GM12872 (cell line): ENCODE results near the gene CDC40.

ENCODE experiments used
- CTCF ChIP-seq: IDR thresholded peaks from 3 replicates; pipeline ENCODE4 v1.5.1; 2011; ENCODE audit warnings: low read depth, mild to moderate bottlenecking, low read length, moderate library complexity; ENCODE audit not compliant: insufficient read depth

CDC40 gene

GRCh38 chr6:110180228-110181008, at the start of gene CDC40:
Gene CDC40, plus strand, starts transcription at chr6:110180427. Its CDS starts 18 bp downstream, at chr6:110180445.
- TF ChIP-seq CTCF, result no peak

GRCh38 chr6:110137924-110138887, 42.0 kb upstream of the CDC40 start:
- TF ChIP-seq CTCF, result no peak

GRCh38 chr6:110139052-110139451, 41.2 kb upstream of the CDC40 start:
- no peak for TF ChIP-seq CTCF

GRCh38 chr6:110140650-110141049, 39.6 kb upstream of the CDC40 start:
- no peak for TF ChIP-seq CTCF

GRCh38 chr6:110147870-110148269, 32.4 kb upstream of the CDC40 start:
- no peak for TF ChIP-seq CTCF

GRCh38 chr6:110158479-110158878, 21.7 kb upstream of the CDC40 start:
- TF ChIP-seq CTCF, result no peak

- no peak for TF ChIP-seq CTCF
These were observed 10.1 kb upstream of the CDC40 start for GRCh38 chr6:110170081-110170480.
